Keratinocyte (primary cell): ENCODE data around the gene NPLOC4. TPM values are rescaled to one million over a fixed set of nuclear protein-coding genes. Genes with fewer than 3 reads are reported as not detected.
"Not testable (repeated sequence)": the region's sequence is repeated elsewhere in the genome, so short reads cannot be mapped to it uniquely, and the experiment has no call there.

Source experiments
- DNase-seq: peaks from one replicate; pipeline ENCODE4 v3.0.0-alpha.2; 2011; ENCODE audit warnings: low read depth, missing footprints, low spot score
- FAIRE-seq: peaks from 2 replicates; lab custom pipeline; 2011; peaks lifted over from hg19 to GRCh38; lab: Jason Lieb, UNC
- H2AFZ ChIP-seq: 2 replicates; pipeline ENCODE4 v1.6.0; 2012; ENCODE audit warnings: low read length, control low read depth, inconsistent platforms; ENCODE audit not compliant: control insufficient read depth
- H3K27ac ChIP-seq: 2 replicates; pipeline ENCODE4 v1.5.1; 2011; ENCODE audit warnings: low read length; ENCODE audit not compliant: control insufficient read depth, insufficient read depth
- H3K27me3 ChIP-seq: 3 replicates; pipeline ENCODE4 v1.6.0; 2011; ENCODE audit warnings: low read length; ENCODE audit not compliant: control insufficient read depth, insufficient read depth; ENCODE audit errors: extremely low read depth
- H3K36me3 ChIP-seq, 2 experiments: 2 replicates in 1 of 2; 3 replicates in 1 of 2; pipeline ENCODE4 v1.5.1; 2011; ENCODE audit warnings: low read length in 2 of 2, mild to moderate bottlenecking in 1 of 2; ENCODE audit not compliant: control insufficient read depth in 2 of 2, insufficient read depth in 2 of 2; ENCODE audit errors: extremely low read depth in 1 of 2
- H3K4me1 ChIP-seq: 3 replicates; pipeline ENCODE4 v1.5.1; 2011; ENCODE audit warnings: low read length; ENCODE audit not compliant: control insufficient read depth, insufficient read depth; ENCODE audit errors: extremely low read depth
- H3K4me2 ChIP-seq: 3 replicates; pipeline ENCODE4 v1.6.0; 2011; ENCODE audit warnings: low read depth, low read length; ENCODE audit not compliant: control insufficient read depth, insufficient read depth; ENCODE audit errors: extremely low read depth
- H3K4me3 ChIP-seq, 3 experiments: fragments of 200-600 bp in 1 of 3; sonication (generic) in 1 of 3; 2 replicates in 2 of 3; 3 replicates in 1 of 3; pipeline ENCODE4 v1.5.1; 2011 to 2016; ENCODE audit warnings: low read length in 3 of 3, mild to moderate bottlenecking in 3 of 3, control low read depth in 2 of 3, inconsistent platforms in 1 of 3, low read depth in 1 of 3, mixed read lengths in 1 of 3, mixed run types in 1 of 3, moderate library complexity in 1 of 3; ENCODE audit not compliant: control insufficient read depth in 2 of 3, insufficient read depth in 2 of 3; ENCODE audit errors: extremely low read depth in 1 of 3
- H3K79me2 ChIP-seq: 2 replicates; pipeline ENCODE4 v1.6.0; 2012; ENCODE audit warnings: low read length; ENCODE audit not compliant: control insufficient read depth, insufficient read depth
- H3K9ac ChIP-seq: 3 replicates; pipeline ENCODE4 v1.6.0; 2011; ENCODE audit warnings: low read length; ENCODE audit not compliant: control insufficient read depth, insufficient read depth; ENCODE audit errors: extremely low read depth
- H3K9me1 ChIP-seq: 3 replicates; pipeline ENCODE4 v1.6.0; 2011; ENCODE audit warnings: low read length; ENCODE audit not compliant: control insufficient read depth, insufficient read depth; ENCODE audit errors: extremely low read depth
- H3K9me3 ChIP-seq: 2 replicates; pipeline ENCODE4 v1.5.1; 2012; ENCODE audit warnings: low read depth, low read length; ENCODE audit not compliant: control insufficient read depth
- H4K20me1 ChIP-seq: 3 replicates; pipeline ENCODE4 v1.6.0; 2011; ENCODE audit warnings: low read length; ENCODE audit not compliant: control insufficient read depth, insufficient read depth; ENCODE audit errors: extremely low read depth
- CTCF ChIP-seq, 3 experiments: IDR thresholded peaks in 1 of 3; conservative IDR thresholded peaks in 1 of 3; optimal IDR thresholded peaks in 1 of 3; 2 replicates in 2 of 3; 3 replicates in 1 of 3; pipeline versions ENCODE3 to v1.5.1; 2011; ENCODE audit warnings: low read length in 3 of 3, mild to moderate bottlenecking in 3 of 3, moderate library complexity in 2 of 3, control low read depth in 1 of 3, inconsistent platforms in 1 of 3; ENCODE audit not compliant: insufficient read depth in 2 of 3; ENCODE audit errors: extremely low read depth in 1 of 3
- EZH2 ChIP-seq: IDR thresholded peaks from one replicate; pipeline ENCODE4 v1.6.1; 2012; ENCODE audit warnings: inconsistent platforms, mild to moderate bottlenecking, low read length, moderate library complexity
- dilution Hi-C: fragments of 300-500 bp; cut with MboI; formaldehyde crosslinking; loops from one replicate; pipeline ENCODE4 v1.7.0; 2020; ENCODE audit warnings: low sequenced_read_pairs; ENCODE audit not compliant: extremely low pct_ligation_motif_present
- polyA plus RNA-seq, 5 experiments: library from polyadenylated mRNA; depleted of rRNA in 3 of 5; stranded (reverse) in 3 of 5; stranded (forward) in 1 of 5; unstranded in 1 of 5; fragments of >200 nt; gene quantifications; 1 replicate in 1 of 5; 2 replicates in 3 of 5; 3 replicates in 1 of 5; pipeline versions ENCODE4 v1.2.1 to v1.2.3, GENCODE V29; 2011 to 2012; ENCODE audit warnings: missing spikeins in 2 of 5, low read depth in 1 of 5, low replicate concordance in 1 of 5

The NPLOC4 gene
- polyA plus RNA-seq, 1 donor (not counting 4 experiments of a cell fraction or from before 2014, with no cell fraction given) = 64.0 TPM

- H3K4me1 ChIP-seq = peaks cover 3% of the 10 kb centered on the region
- H3K79me2 ChIP-seq = no peaks in the 10 kb centered on the region
- TF ChIP-seq CTCF (optimal IDR thresholded peaks at IDR 0.05 in 1 of 3, IDR thresholded peaks at IDR 0.05 in 1 of 3, conservative IDR thresholded peaks at IDR 0.05 in 1 of 3; ENCODE audit: extremely low read depth in 1 of 3, insufficient read depth in 2 of 3, low read length in 3 of 3) = no peak
- TF ChIP-seq EZH2 = no peak
- peaks cover 4% of the 10 kb centered on the region for H4K20me1 ChIP-seq
- FAIRE-seq (no peak), DNase-seq (no peak)
- H3K9ac ChIP-seq = no peak overlapping the region
- H3K27ac ChIP-seq = no peak overlapping the region
- no peak overlapping the region for H3K4me2 ChIP-seq
- H3K4me3 ChIP-seq = no peak overlapping the region
- peaks cover 0 to 3% of the 10 kb centered on the region in 2 experiments for H3K36me3 ChIP-seq
- H3K9me3 ChIP-seq = peaks cover 2% of the 10 kb centered on the region
- peaks cover 48% of the 10 kb centered on the region for H3K27me3 ChIP-seq
- dilution Hi-C loops = no loop called here
- no peak overlapping the region for H2AFZ ChIP-seq
- no peaks in the 10 kb centered on the region for H3K9me1 ChIP-seq
Observed at GRCh38 chr17:81533339-81534141, 103.4 kb downstream of the NPLOC4 start.

GRCh38 chr17:81532490-81533287 is 104.2 kb downstream of the NPLOC4 start:
- peaks cover 2% of the 10 kb centered on the region for H4K20me1 ChIP-seq
- H3K9me3 ChIP-seq = peaks cover 2% of the 10 kb centered on the region
- no peaks in the 10 kb centered on the region for H3K9me1 ChIP-seq
- no peak overlapping the region for H2AFZ ChIP-seq
- no peak overlapping the region for H3K9ac ChIP-seq
- no peak overlapping the region for H3K4me2 ChIP-seq
- H3K4me3 ChIP-seq = no peak overlapping the region
- dilution Hi-C loops = no loop called here
- H3K27me3 ChIP-seq = peaks cover 56% of the 10 kb centered on the region
- H3K36me3 ChIP-seq = no peaks in the 10 kb centered on the region
- TF ChIP-seq CTCF (optimal IDR thresholded peaks at IDR 0.05 in 1 of 3, IDR thresholded peaks at IDR 0.05 in 1 of 3, conservative IDR thresholded peaks at IDR 0.05 in 1 of 3; ENCODE audit: extremely low read depth in 1 of 3, insufficient read depth in 2 of 3, low read length in 3 of 3) = no peak
- no peak for TF ChIP-seq EZH2
- FAIRE-seq (no peak), DNase-seq (no peak)
- no peak overlapping the region for H3K27ac ChIP-seq
- peaks cover 3% of the 10 kb centered on the region for H3K4me1 ChIP-seq
- H3K79me2 ChIP-seq = no peaks in the 10 kb centered on the region

GRCh38 chr17:81531998-81532404 is 104.9 kb downstream of the NPLOC4 start:
- H3K27me3 ChIP-seq = peaks cover 56% of the 10 kb centered on the region
- DNase-seq, H3K9ac ChIP-seq, H2AFZ ChIP-seq, FAIRE-seq, H3K9me1 ChIP-seq, H3K4me3 ChIP-seq, H3K4me2 ChIP-seq, H3K79me2 ChIP-seq, dilution Hi-C loops, H3K4me1 ChIP-seq, H3K36me3 ChIP-seq, H3K27ac ChIP-seq, H4K20me1 ChIP-seq, H3K9me3 ChIP-seq: not testable (repeated sequence)
